GM23338 (cell line): ENCODE data around the gene AP4M1. TPM values are rescaled to one million over a fixed set of nuclear protein-coding genes. Genes with fewer than 3 reads are reported as not detected.

Experiments used
- microRNA counts: library from miRNA; unstranded; fragments of <30 nt; microRNA quantifications from one replicate; lab custom pipeline; 2017
- microRNA-seq: library from miRNA; unstranded; fragments of <30 nt; microRNA quantifications from one replicate; pipeline ENCODE4, GENCODE V29; 2017
- polyA plus RNA-seq: library from polyadenylated mRNA; unstranded; fragments of >200 nt; fragmentation: Nextera tagmentation; extraction: Ambion mirVana; gene quantifications from 2 replicates; pipeline ENCODE4 v1.2.1, GENCODE V29; 2016
- small RNA-seq: library from RNA; depleted of rRNA; stranded (forward); fragments of <200 nt; gene quantifications from one replicate; pipeline ENCODE3, GENCODE V24; 2014; ENCODE audit warnings: low replicate concordance
- total RNA-seq: library from RNA; depleted of rRNA; stranded (reverse); fragments of >200 nt; shearing (Covaris generic); gene quantifications from 2 replicates; pipeline ENCODE4 v1.2.3, GENCODE V29; 2014; rRNA removed

AP4M1 gene
- total and polyA plus RNA-seq, 2 experiments from 2014 or later: 9.5 to 13.3 TPM

MicroRNAs encoded within 50 kb of the gene (microRNA counts, 767-probe panel; counts per million panel counts)
- microRNA hsa-miR-106b-5p (lab: Ali Mortazavi, UCI) (9,645 counts per million, percentile 68 among the panel's probes with 10 or more counts), microRNA hsa-miR-25-3p (lab: Ali Mortazavi, UCI) (12,767 counts per million, percentile 88 among the panel's probes with 10 or more counts), microRNA hsa-miR-93-5p (lab: Ali Mortazavi, UCI) (14,036 counts per million, percentile 92 among the panel's probes with 10 or more counts)

Small RNA genes within 50 kb of the gene (microRNA-seq; reads per million reads assigned to microRNA genes)
- gene MIR106B (2,765 reads per million, percentile 96 among the genes with 10 or more reads in this experiment), gene MIR25 (237 reads per million, percentile 75 among the genes with 10 or more reads in this experiment), gene MIR4658 (not detected), gene MIR93 (4,190 reads per million, percentile 96 among the genes with 10 or more reads in this experiment)

Small RNA genes within 50 kb of the gene (small RNA-seq; reads per million reads assigned to genes)
- gene MIR106B (40.2 reads per million, percentile 99 among the genes with 10 or more reads in this experiment), gene MIR25 (406 reads per million, percentile 100 among the genes with 10 or more reads in this experiment), gene MIR93 (157 reads per million, percentile 99 among the genes with 10 or more reads in this experiment)

Other genes with a start within 250 kb of the AP4M1 start
- not detected in 2 replicates for gene OR2AE1, start 224.6 kb upstream of the AP4M1 start, total RNA-seq
- gene OR2AE1, start 224.6 kb upstream of the AP4M1 start, polyA plus RNA-seq: not detected in 2 replicates
- gene TRIM4, start 182.1 kb upstream of the AP4M1 start, total RNA-seq: 9.1 and 13.7 TPM in 2 replicates
- gene TRIM4, start 182.1 kb upstream of the AP4M1 start, polyA plus RNA-seq: 5.0 and 5.5 TPM in 2 replicates
- 0.23 and 0.56 TPM in 2 replicates for gene GJC3, start 172.0 kb upstream of the AP4M1 start, total RNA-seq
- 3.1 and 3.8 TPM in 2 replicates for gene GJC3, start 172.0 kb upstream of the AP4M1 start, polyA plus RNA-seq
- 0.17 TPM in 1 of 2 replicates, not detected in the other for gene AZGP1, start 125.6 kb upstream of the AP4M1 start, total RNA-seq
- gene AZGP1, start 125.6 kb upstream of the AP4M1 start, polyA plus RNA-seq: 1.3 TPM in 1 of 2 replicates, not detected in the other
- 14.5 and 19.4 TPM in 2 replicates for gene ZKSCAN1, start 86.0 kb upstream of the AP4M1 start, total RNA-seq
- gene ZKSCAN1, start 86.0 kb upstream of the AP4M1 start, polyA plus RNA-seq: 9.8 and 11.8 TPM in 2 replicates
- 21.8 and 24.8 TPM in 2 replicates for gene ZSCAN21, start 51.9 kb upstream of the AP4M1 start, total RNA-seq
- gene ZSCAN21, start 51.9 kb upstream of the AP4M1 start, polyA plus RNA-seq: 15.4 and 15.7 TPM in 2 replicates
- gene ZNF3, start 19.9 kb upstream of the AP4M1 start, total RNA-seq: 40.8 and 48.9 TPM in 2 replicates
- gene ZNF3, start 19.9 kb upstream of the AP4M1 start, polyA plus RNA-seq: 22.6 and 23.4 TPM in 2 replicates
- 89.8 and 104 TPM in 2 replicates for gene COPS6, start 12.7 kb upstream of the AP4M1 start, total RNA-seq
- 191 and 198 TPM in 2 replicates for gene COPS6, start 12.7 kb upstream of the AP4M1 start, polyA plus RNA-seq
- 285 TPM in 2 replicates for gene MCM7, start 246 bp upstream of the AP4M1 start, total RNA-seq
- 140 and 144 TPM in 2 replicates for gene MCM7, start 246 bp upstream of the AP4M1 start, polyA plus RNA-seq
- 125 and 141 TPM in 2 replicates for gene TAF6, start 17.7 kb downstream of the AP4M1 start, total RNA-seq
- gene TAF6, start 17.7 kb downstream of the AP4M1 start, polyA plus RNA-seq: 54.9 and 56.3 TPM in 2 replicates
- gene CNPY4, start 18.0 kb downstream of the AP4M1 start, total RNA-seq: 11.3 and 12.0 TPM in 2 replicates
- 10.7 and 11.1 TPM in 2 replicates for gene CNPY4, start 18.0 kb downstream of the AP4M1 start, polyA plus RNA-seq
- gene MBLAC1, start 25.3 kb downstream of the AP4M1 start, total RNA-seq: 5.0 and 5.7 TPM in 2 replicates
- gene MBLAC1, start 25.3 kb downstream of the AP4M1 start, polyA plus RNA-seq: 2.4 and 2.7 TPM in 2 replicates
- gene LAMTOR4, start 47.3 kb downstream of the AP4M1 start, total RNA-seq: 138 and 145 TPM in 2 replicates
- gene LAMTOR4, start 47.3 kb downstream of the AP4M1 start, polyA plus RNA-seq: 329 and 333 TPM in 2 replicates
- 12.3 and 15.7 TPM in 2 replicates for gene TRAPPC14, start 57.1 kb downstream of the AP4M1 start, total RNA-seq
- gene TRAPPC14, start 57.1 kb downstream of the AP4M1 start, polyA plus RNA-seq: 9.3 and 9.8 TPM in 2 replicates
- 3.4 and 6.3 TPM in 2 replicates for gene GAL3ST4, start 67.0 kb downstream of the AP4M1 start, total RNA-seq
- 2.1 and 3.1 TPM in 2 replicates for gene GAL3ST4, start 67.0 kb downstream of the AP4M1 start, polyA plus RNA-seq
- gene GPC2, start 75.7 kb downstream of the AP4M1 start, total RNA-seq: 48.8 and 53.6 TPM in 2 replicates
- gene GPC2, start 75.7 kb downstream of the AP4M1 start, polyA plus RNA-seq: 9.8 and 10.7 TPM in 2 replicates
- 3.4 and 4.6 TPM in 2 replicates for gene STAG3, start 76.3 kb downstream of the AP4M1 start, total RNA-seq
- 4.1 and 4.7 TPM in 2 replicates for gene STAG3, start 76.3 kb downstream of the AP4M1 start, polyA plus RNA-seq
- gene PVRIG, start 118.3 kb downstream of the AP4M1 start, total RNA-seq: not detected in 2 replicates
- gene PVRIG, start 118.3 kb downstream of the AP4M1 start, polyA plus RNA-seq: 1.1 TPM in 1 of 2 replicates, not detected in the other
- not detected in 2 replicates for gene SPDYE3, start 206.1 kb downstream of the AP4M1 start, total RNA-seq
- 3.6 and 4.1 TPM in 2 replicates for gene SPDYE3, start 206.1 kb downstream of the AP4M1 start, polyA plus RNA-seq